HepG2 (cell line): ENCODE measurements around the gene PTS. TPM values are rescaled to one million over a fixed set of nuclear protein-coding genes. Genes with fewer than 3 reads are reported as not detected.

Source experiments
- ATAC-seq: fragments of 200-7000 bp; cut with Tn5 transposase; 3 replicates; pipeline ENCODE4 v1.9.1; 2020; ENCODE audit warnings: mild to moderate bottlenecking, moderate library complexity
- BruUV-seq: library from RNA; stranded (reverse); fragments of 400-500 nt; replicated peaks from 2 replicates; lab custom pipeline; 2021; lab: Mats Ljungman, UMichigan
- CTCF ChIA-PET: fragments of 300-600 bp; formaldehyde crosslinking; extraction: SDS; loops from one replicate; lab custom pipeline; 2021; ENCODE audit warnings: low total read pairs, inconsistent platforms, low intra/inter-chr PET ratio; lab: Yijun Ruan, JAX
- POLR2A ChIA-PET: fragments of 350-600 bp; sonication (Branson Sonifier 250); formaldehyde crosslinking; loops from one replicate; lab custom pipeline; 2020; ENCODE audit warnings: antibody characterized with exemption, inconsistent platforms; lab: Yijun Ruan, JAX
- DNase-seq: peaks from one replicate; pipeline ENCODE4 v3.0.0-alpha.2; 2015; ENCODE audit warnings: low spot score
- FAIRE-seq: peaks from 3 replicates; lab custom pipeline; 2011; peaks lifted over from hg19 to GRCh38; lab: Jason Lieb, UNC
- H2AFZ ChIP-seq: one replicate; pipeline ENCODE4 v1.6.1; 2011; ENCODE audit warnings: low read length, inconsistent platforms
- H3K27ac ChIP-seq: fragments of 300-600 bp; 3 replicates; pipeline ENCODE4 v1.8.0; 2011; ENCODE audit warnings: mixed run types, mild to moderate bottlenecking, mixed read lengths, low read length, inconsistent platforms; ENCODE audit not compliant: insufficient read depth; ENCODE audit errors: extremely low read length
- H3K27me3 ChIP-seq, 2 experiments: fragments of 200-600 bp in 1 of 2; 2 replicates in 1 of 2; 3 replicates in 1 of 2; pipeline versions ENCODE4 v1.6.0 to v1.8.0; 2011; ENCODE audit warnings: low read length in 2 of 2, mild to moderate bottlenecking in 2 of 2, moderate library complexity in 2 of 2, inconsistent platforms in 1 of 2; ENCODE audit not compliant: insufficient read depth in 2 of 2, control insufficient read depth in 1 of 2
- H3K36me3 ChIP-seq, 2 experiments: fragments of 200-600 bp in 1 of 2; replicated peaks in 1 of 2; 2 replicates in 1 of 2; 3 replicates in 1 of 2; pipeline versions ENCODE4 v1.5.1 to v1.8.0; 2011; ENCODE audit warnings: low read length in 2 of 2, inconsistent platforms in 1 of 2; ENCODE audit not compliant: insufficient read depth in 2 of 2, control insufficient read depth in 1 of 2
- H3K4me1 ChIP-seq: 2 replicates; pipeline ENCODE4 v1.5.1; 2012; ENCODE audit warnings: low read length, inconsistent platforms; ENCODE audit not compliant: insufficient read depth
- H3K4me2 ChIP-seq: 2 replicates; pipeline ENCODE4 v1.6.0; 2011; ENCODE audit warnings: low read depth, low read length, inconsistent platforms
- H3K4me3 ChIP-seq, 3 experiments: fragments of 200-600 bp in 1 of 3; sonication (generic), shearing (Covaris generic) in 1 of 3; replicated peaks in 1 of 3; 2 replicates each; pipeline ENCODE4 v1.5.1; 2011 to 2016; ENCODE audit warnings: low read length in 3 of 3, inconsistent platforms in 2 of 3, low read depth in 2 of 3, mild to moderate bottlenecking in 2 of 3, control low read depth in 1 of 3, mixed read lengths in 1 of 3; ENCODE audit not compliant: insufficient read depth in 1 of 3
- H3K79me2 ChIP-seq: one replicate; pipeline ENCODE4 v1.6.1; 2011; ENCODE audit warnings: low read length, inconsistent platforms; ENCODE audit not compliant: insufficient read depth
- H3K9ac ChIP-seq: 2 replicates; pipeline ENCODE4 v1.6.0; 2011; ENCODE audit warnings: mild to moderate bottlenecking, low read depth, low read length, inconsistent platforms; ENCODE audit not compliant: insufficient read depth
- H3K9me3 ChIP-seq: 2 replicates; pipeline ENCODE4 v1.5.1; 2012; ENCODE audit warnings: mild to moderate bottlenecking, low read length
- H4K20me1 ChIP-seq: 2 replicates; pipeline ENCODE4 v1.6.0; 2011; ENCODE audit warnings: inconsistent platforms, mild to moderate bottlenecking, low read length, moderate library complexity; ENCODE audit not compliant: insufficient read depth
- AKAP8 ChIP-seq: sonication (generic); formaldehyde crosslinking; IDR thresholded peaks from 2 replicates; pipeline ENCODE4 v1.5.1; 2020; ENCODE audit warnings: mild to moderate bottlenecking, missing genetic modification reagents
- ATRX ChIP-seq: sonication (generic); formaldehyde crosslinking; IDR thresholded peaks from 2 replicates; pipeline ENCODE4 v1.4.0; 2020; ENCODE audit warnings: missing genetic modification reagents, borderline replicate concordance
- BATF2 ChIP-seq: sonication (generic); formaldehyde crosslinking; IDR thresholded peaks from 2 replicates; pipeline ENCODE4 v1.8.0; 2022; ENCODE audit warnings: mild to moderate bottlenecking, missing genetic modification reagents, moderate library complexity
- CEBPZ ChIP-seq: IDR thresholded peaks from 2 replicates; pipeline ENCODE4 v1.6.1; 2012; ENCODE audit warnings: low read length, improper control_type of control experiment
- CSRNP1 ChIP-seq: sonication (generic); formaldehyde crosslinking; IDR thresholded peaks from 2 replicates; pipeline ENCODE4 v1.8.1; 2023; ENCODE audit warnings: mild to moderate bottlenecking, missing genetic modification reagents
- FOXC1 ChIP-seq: sonication (generic); formaldehyde crosslinking; IDR thresholded peaks from 2 replicates; pipeline ENCODE4 v1.8.0; 2022; ENCODE audit warnings: mild to moderate bottlenecking, missing genetic modification reagents, borderline replicate concordance
- MTA1 ChIP-seq: sonication (generic); formaldehyde crosslinking; IDR thresholded peaks from 2 replicates; pipeline ENCODE4 v1.4.0; 2020; ENCODE audit warnings: missing genetic modification reagents, mild to moderate bottlenecking, borderline replicate concordance
- TBX3 ChIP-seq: fragments of 450-650 bp; IDR thresholded peaks from 2 replicates; pipeline ENCODE4 v1.6.1; 2017; ENCODE audit warnings: antibody characterized with exemption, mild to moderate bottlenecking, inconsistent platforms, borderline replicate concordance
- ZBTB1 ChIP-seq: sonication (generic); formaldehyde crosslinking; IDR thresholded peaks from 2 replicates; pipeline ENCODE4 v1.4.0; 2020; ENCODE audit warnings: missing genetic modification reagents, borderline replicate concordance
- ZBTB43 ChIP-seq: sonication (generic); formaldehyde crosslinking; conservative IDR thresholded peaks from 2 replicates; pipeline ENCODE4 v1.4.0; 2020; ENCODE audit warnings: missing genetic modification reagents
- ZFY ChIP-seq: sonication (generic); formaldehyde crosslinking; IDR thresholded peaks from 2 replicates; pipeline ENCODE4 v1.4.0; 2020; ENCODE audit warnings: missing genetic modification reagents
- ZNF264 ChIP-seq: sonication (generic); formaldehyde crosslinking; IDR thresholded peaks from 2 replicates; pipeline ENCODE4 v1.4.0; 2020; ENCODE audit warnings: missing genetic modification reagents
- ZNF556 ChIP-seq: sonication (generic); formaldehyde crosslinking; IDR thresholded peaks from 2 replicates; pipeline ENCODE4 v1.4.0; 2020; ENCODE audit warnings: mild to moderate bottlenecking, missing genetic modification reagents, borderline replicate concordance
- ZNF784 ChIP-seq: sonication (generic); formaldehyde crosslinking; IDR thresholded peaks from 2 replicates; pipeline ENCODE4 v1.5.1; 2020; ENCODE audit warnings: missing genetic modification reagents, mild to moderate bottlenecking, borderline replicate concordance
- in situ Hi-C: cut with HindIII; loops from 2 replicates; pipeline ENCODE4 v1.10.0; 2017; ENCODE audit warnings: low pct_unique_long_range_greater_than_20kb; ENCODE audit not compliant: extremely low pct_ligation_motif_present
- intact Hi-C: fragments of 100-400 bp; cut with micrococcal nuclease; formaldehyde crosslinking; loops from one replicate; pipeline ENCODE4 v1.10.0; 2022; ENCODE audit not compliant: unreplicated experiment
- polyA plus RNA-seq, 8 experiments: library from polyadenylated mRNA; depleted of rRNA in 3 of 8; stranded (reverse) in 7 of 8; unstranded in 1 of 8; fragments of >200 nt; fragmentation: Illumina TruSeq in 4 of 8; extraction: Trizol in 4 of 8; gene quantifications; 2 replicates each; pipeline versions ENCODE4 v1.2.1 to v1.2.3, GENCODE V29; 2011 to 2016; ENCODE audit warnings: low read depth in 4 of 8, missing spikeins in 1 of 8, mixed read lengths in 1 of 8; ENCODE audit not compliant: insufficient read depth in 1 of 8
- total RNA-seq, 5 experiments: library from RNA; depleted of rRNA; stranded (reverse); fragments of >200 nt; fragmentation: Illumina TruSeq; extraction: Trizol; gene quantifications; 2 replicates each; pipeline ENCODE4 v1.2.3, GENCODE V29; 2016; ENCODE audit warnings: low read depth in 1 of 5

Gene PTS
- total and polyA plus RNA-seq, 2 of the 13 experiments (the other 11 are each of a cell fraction or from before 2014, with no cell fraction given): 33.6 to 49.3 TPM

GRCh38 chr11:112178936-112179335, 47.3 kb upstream of the PTS start (continued):
- no peak for TF ChIP-seq CEBPZ
- no peak for TF ChIP-seq MTA1 (CRISPR knock-in tag)
- TF ChIP-seq ZFY (CRISPR knock-in tag): no peak
- TF ChIP-seq ZNF264 (CRISPR knock-in tag): no peak

GRCh38 chr11:112179601-112180000, 46.6 kb upstream of the PTS start:
- H4K20me1 ChIP-seq: no peaks in the 10 kb centered on the region
- H3K27me3 ChIP-seq: no peaks in the 10 kb centered on the region; a peak in 1 of 5 replicates
- H3K4me2 ChIP-seq: no peak overlapping the region
- BruUV-seq: no TSS peak
- intact Hi-C loops: no loop called here
- no peaks in the 10 kb centered on the region for H3K36me3 ChIP-seq
- H3K4me3 ChIP-seq: no peak overlapping the region
- ChIA-PET CTCF (no interaction called here), POLR2A (no interaction called here)
- no peak for ATAC-seq
- H3K79me2 ChIP-seq: no peaks in the 10 kb centered on the region
- H3K9me3 ChIP-seq: no peaks in the 10 kb centered on the region
- no peak for DNase-seq
- H3K9ac ChIP-seq: no peak overlapping the region
- H3K4me1 ChIP-seq: peaks cover 12% of the 10 kb centered on the region
- no peak overlapping the region for H3K27ac ChIP-seq
- in situ Hi-C loops: loop anchor here (5.0 kb wide), 1 partner anchor 67 kb away; no protein-coding TSS in a partner anchor
- FAIRE-seq: no peak
- H2AFZ ChIP-seq: no peak overlapping the region
- TF ChIP-seq TBX3 (no peak), FOXC1 (no peak), ZNF556 (no peak), ATRX (CRISPR knock-in tag) (no peak), BATF2 (no peak), ZBTB43 (CRISPR knock-in tag) (no peak), AKAP8 (no peak), ZBTB1 (CRISPR knock-in tag) (no peak), ZNF784 (no peak), CSRNP1 (no peak)
